Measurements from ENCODE around the gene INTS11.
"Not testable (repeated sequence)": the region's sequence is repeated elsewhere in the genome, so short reads cannot be mapped to it uniquely, and the experiment has no call there.

INTS11 gene

DNA sequence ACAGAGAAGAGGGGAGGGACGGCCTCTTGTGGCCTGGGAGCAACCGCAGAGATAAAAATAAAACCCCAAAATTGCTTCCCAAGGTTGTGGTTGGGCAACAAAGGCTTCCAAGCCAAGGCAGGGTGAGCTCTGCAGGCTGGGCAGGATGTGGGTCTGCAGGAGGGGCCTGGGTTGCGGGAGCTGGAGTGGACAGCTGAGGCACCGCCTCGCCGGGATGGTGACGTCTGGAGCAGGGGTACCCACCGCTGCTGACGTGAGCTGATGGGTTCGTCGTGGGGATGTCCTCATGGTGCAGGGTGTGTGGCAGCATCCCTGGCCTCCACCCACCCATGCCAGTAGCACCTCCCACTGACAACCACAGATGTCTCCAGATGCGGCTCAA lies 46.9 kb upstream of the INTS11 start:
- intact Hi-C loops (cut with DNase I; ENCODE audit: low total_unique reads), result no loop called here
- TF ChIP-seq, protein P1, sequence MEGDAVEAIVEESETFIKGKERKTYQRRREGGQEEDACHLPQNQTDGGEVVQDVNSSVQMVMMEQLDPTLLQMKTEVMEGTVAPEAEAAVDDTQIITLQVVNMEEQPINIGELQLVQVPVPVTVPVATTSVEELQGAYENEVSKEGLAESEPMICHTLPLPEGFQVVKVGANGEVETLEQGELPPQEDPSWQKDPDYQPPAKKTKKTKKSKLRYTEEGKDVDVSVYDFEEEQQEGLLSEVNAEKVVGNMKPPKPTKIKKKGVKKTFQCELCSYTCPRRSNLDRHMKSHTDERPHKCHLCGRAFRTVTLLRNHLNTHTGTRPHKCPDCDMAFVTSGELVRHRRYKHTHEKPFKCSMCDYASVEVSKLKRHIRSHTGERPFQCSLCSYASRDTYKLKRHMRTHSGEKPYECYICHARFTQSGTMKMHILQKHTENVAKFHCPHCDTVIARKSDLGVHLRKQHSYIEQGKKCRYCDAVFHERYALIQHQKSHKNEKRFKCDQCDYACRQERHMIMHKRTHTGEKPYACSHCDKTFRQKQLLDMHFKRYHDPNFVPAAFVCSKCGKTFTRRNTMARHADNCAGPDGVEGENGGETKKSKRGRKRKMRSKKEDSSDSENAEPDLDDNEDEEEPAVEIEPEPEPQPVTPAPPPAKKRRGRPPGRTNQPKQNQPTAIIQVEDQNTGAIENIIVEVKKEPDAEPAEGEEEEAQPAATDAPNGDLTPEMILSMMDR (IDR thresholded peaks at IDR 0.05), result no peak
- no peak for DNase-seq
- Histone ChIP-seq H3K27ac (no peak overlapping the region), H3K4me3 (no peak overlapping the region), H3K4me1 (peaks cover 0 to 36% (median 34%) of the 10 kb centered on the region in 4 donors), H3K9me3 (no peaks in the 10 kb centered on the region), H3K27me3 (no peaks in the 10 kb centered on the region), H3K36me3 (peaks cover 8 to 20% (median 9%) of the 10 kb centered on the region in 3 donors)

DNA sequence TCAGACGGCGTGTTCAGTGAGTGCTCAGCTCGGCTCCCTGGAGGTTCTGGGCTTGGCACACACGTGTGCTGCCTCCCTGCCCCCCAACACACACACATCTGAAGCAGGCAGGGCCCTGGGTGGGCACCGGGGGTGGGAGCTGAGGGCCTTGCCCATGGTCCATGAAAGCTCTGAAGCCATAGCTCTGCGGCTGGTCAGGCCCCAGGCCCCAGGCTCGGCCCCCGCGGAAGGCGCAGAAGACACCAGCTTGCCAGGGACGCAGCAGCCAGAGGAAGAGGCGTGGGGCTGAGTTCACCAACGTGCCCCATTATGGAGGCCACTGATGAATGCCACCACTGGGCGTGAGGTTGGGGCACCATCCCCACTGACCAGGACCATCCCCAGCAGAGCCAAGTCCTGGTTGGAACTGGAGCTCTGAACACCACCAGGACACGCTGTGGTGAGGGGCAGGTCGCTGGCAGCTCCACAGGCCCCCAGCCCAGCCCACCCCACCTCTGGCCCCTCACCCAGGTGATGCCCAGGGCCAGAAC lies 46.4 kb upstream of the INTS11 start:
- no peak for DNase-seq
- Histone ChIP-seq H3K9me3 (no peaks in the 10 kb centered on the region), H3K27me3 (no peaks in the 10 kb centered on the region), H3K4me1 (peaks cover 0 to 33% (median 31%) of the 10 kb centered on the region in 4 donors), H3K4me3 (no peak overlapping the region), H3K27ac (no peak overlapping the region), H3K36me3 (peaks cover 8 to 20% (median 9%) of the 10 kb centered on the region in 3 donors)
- TF ChIP-seq, protein P1 (IDR thresholded peaks at IDR 0.05), result no peak
- intact Hi-C loops (cut with DNase I; ENCODE audit: low total_unique reads), result no loop called here

DNA sequence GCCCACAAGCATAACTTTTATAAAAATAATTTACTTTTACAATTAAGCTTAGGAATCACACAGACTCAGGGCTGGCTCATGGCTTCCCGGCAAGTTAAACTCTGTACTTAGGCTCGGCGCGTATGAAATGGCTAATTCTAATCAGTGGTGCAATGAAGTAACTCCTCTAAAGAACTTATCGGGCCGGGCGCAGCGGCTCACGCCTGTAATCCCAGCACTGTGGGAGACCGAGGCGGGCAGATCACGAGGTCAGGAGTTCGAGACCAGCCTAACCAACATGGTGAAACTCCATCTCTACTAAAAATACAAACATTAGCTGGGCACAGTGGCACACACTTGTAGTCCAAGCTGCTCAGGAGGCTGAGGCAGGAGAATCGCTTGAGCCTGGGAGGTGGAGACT lies 45.6 kb upstream of the INTS11 start:
- H3K36me3 ChIP-seq, result peaks cover 8 to 20% (median 9%) of the 10 kb centered on the region in 3 donors
- H3K4me1 ChIP-seq, result peaks cover 0 to 30% (median 28%) of the 10 kb centered on the region in 4 donors
- DNase-seq; H3K27me3 ChIP-seq; H3K9me3 ChIP-seq; H3K4me3 ChIP-seq; intact Hi-C loops (cut with DNase I; ENCODE audit: low total_unique reads); H3K27ac ChIP-seq: not testable (repeated sequence)

DNA sequence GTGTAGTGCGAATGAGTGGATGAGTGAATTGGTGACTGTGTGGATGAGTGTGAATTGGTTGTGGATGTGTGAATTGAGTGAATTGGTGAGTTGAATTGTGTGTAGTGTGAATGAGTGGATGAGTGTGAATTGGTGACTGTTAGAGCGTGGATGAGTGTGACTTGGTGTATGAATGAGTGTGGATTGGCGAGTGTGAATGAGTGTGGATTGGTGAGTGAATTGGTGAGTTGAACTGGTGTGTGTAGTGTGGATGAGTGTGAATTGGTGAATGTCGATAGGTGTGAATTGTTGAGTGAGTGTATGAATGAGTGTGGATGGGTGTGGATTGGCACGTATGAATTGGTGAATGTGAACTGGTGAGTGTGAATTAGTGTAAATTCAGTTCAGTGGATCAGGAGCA lies 42.9 kb upstream of the INTS11 start:
- H3K4me3 ChIP-seq, result no peak overlapping the region
- H3K9me3 ChIP-seq, result no peaks in the 10 kb centered on the region
- no peak overlapping the region for H3K27ac ChIP-seq
- peaks cover 0 to 9% (median 8%) of the 10 kb centered on the region in 4 donors for H3K4me1 ChIP-seq
- intact Hi-C loops (cut with DNase I; ENCODE audit: low total_unique reads), result no loop called here
- peaks cover 0 to 2% (median 0%) of the 10 kb centered on the region in 3 donors for H3K36me3 ChIP-seq
- TF ChIP-seq, protein P1 (IDR thresholded peaks at IDR 0.05), result no peak
- no peaks in the 10 kb centered on the region for H3K27me3 ChIP-seq
- no peak for DNase-seq

DNA sequence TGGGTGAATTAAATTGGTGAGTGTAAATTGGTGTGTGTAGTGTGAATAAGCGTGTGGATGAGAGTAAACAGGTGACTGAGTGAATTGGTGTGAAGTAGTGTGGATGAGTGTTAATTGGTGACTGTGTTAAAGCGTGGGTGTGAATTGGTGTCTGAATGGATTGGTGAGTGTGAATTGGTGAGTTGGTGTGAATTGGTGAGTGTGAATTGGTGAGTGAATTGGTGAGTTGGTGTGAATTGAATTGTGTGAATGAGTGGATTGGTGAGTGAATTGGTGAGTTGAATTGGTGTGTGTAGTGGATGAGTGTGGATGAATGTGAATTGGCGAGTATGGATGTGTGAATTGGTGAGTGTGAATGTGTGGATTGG lies 42.2 kb upstream of the INTS11 start:
- Histone ChIP-seq H3K36me3 (no peaks in the 10 kb centered on the region), H3K4me1 (peaks cover 0 to 9% (median 2%) of the 10 kb centered on the region in 4 donors), H3K4me3 (no peak overlapping the region), H3K27ac (no peak overlapping the region), H3K9me3 (no peaks in the 10 kb centered on the region), H3K27me3 (no peaks in the 10 kb centered on the region)
- no peak for DNase-seq
- TF ChIP-seq, protein P1 (IDR thresholded peaks at IDR 0.05), result no peak
- intact Hi-C loops (cut with DNase I; ENCODE audit: low total_unique reads), result no loop called here

DNA sequence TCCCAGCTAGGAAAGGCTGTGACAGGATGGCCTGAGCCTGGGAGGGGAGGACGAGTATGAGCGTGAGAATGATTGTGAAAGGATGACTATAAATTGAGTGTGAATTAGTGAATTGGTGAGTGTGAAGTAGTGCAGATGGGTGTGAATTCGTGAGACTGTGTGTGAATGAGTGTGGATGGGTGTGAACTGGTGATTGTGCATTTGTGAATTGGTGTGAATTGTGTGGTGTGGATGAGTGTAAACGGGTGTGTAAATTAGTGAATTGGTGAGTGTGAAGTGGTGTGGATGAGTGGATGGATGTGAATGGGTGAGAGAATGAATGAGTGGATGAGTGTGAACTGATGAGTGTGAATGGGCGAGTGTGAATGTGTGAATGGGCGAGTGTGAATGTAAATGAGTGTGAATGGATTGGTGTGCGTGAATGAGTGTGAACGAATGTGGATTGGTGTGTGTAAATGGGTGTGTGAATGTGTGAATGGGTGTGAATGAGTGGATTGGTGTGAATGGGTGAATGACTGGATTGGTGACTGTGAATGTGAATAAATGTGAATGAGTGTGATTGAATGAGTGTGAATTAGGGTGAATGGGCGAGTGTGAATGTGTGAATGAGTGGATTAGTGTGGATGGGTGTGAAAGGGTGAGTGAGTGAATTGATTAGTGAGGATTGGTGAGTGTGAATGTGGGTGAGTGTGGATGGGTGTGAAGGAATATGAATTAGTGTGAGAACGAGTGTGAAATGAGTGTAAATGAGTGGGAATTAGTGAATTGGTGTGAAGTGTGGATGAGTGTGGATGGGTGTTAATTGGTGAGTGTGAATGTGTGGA lies 41.6 kb upstream of the INTS11 start:
- no peak for DNase-seq
- intact Hi-C loops (cut with DNase I; ENCODE audit: low total_unique reads), result no loop called here
- Histone ChIP-seq H3K4me1 (peaks cover 0 to 13% (median 4%) of the 10 kb centered on the region in 4 donors), H3K27me3 (no peaks in the 10 kb centered on the region), H3K36me3 (no peaks in the 10 kb centered on the region), H3K9me3 (no peaks in the 10 kb centered on the region), H3K4me3 (no peak overlapping the region), H3K27ac (no peak overlapping the region)
- TF ChIP-seq, protein P1 (IDR thresholded peaks at IDR 0.05), result no peak
